ENCODE results near the gene POFUT1. TPM values are rescaled to one million over a fixed set of nuclear protein-coding genes. Genes with fewer than 3 reads are reported as not detected.
"Not testable (repeated sequence)": the region's sequence is repeated elsewhere in the genome, so short reads cannot be mapped to it uniquely, and the experiment has no call there.

Gene POFUT1
- total RNA-seq, 1 donor: 50.1 TPM

DNA sequence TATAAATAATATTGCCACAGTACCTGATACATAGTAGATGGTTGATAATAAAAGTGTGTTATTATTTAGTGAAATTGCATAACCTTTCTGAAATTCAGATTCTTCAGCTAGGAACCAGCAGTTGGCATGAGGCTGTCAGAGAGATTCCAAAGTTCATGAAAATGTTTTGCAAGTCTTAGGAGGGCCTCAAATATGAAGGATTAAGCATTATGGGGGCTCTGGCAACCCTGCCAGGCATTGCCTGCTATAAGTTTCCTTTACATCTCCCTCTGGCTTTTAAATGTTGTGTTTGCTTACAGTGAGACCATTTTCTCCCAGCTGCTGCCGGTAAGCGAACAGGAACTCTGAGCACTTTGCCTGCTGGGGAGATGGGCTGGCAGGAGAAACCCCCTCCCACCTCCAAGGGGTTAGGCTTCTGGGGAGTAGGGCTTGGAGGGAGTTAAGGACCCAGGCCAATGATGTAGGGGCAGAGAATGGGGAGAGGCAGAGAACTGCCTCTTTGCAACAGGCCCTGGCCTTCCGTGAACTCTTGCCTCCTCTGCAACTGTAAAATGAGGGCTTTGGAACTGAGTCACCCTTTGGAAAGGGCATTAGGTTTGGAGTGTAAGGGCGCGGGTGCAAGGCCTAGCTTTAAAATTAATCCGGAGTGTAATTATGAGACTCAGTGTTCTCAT is 36.6 kb downstream of the POFUT1 start:
- H3K4me3 ChIP-seq (ENCODE audit: low read depth, low read length): no peak overlapping the region
- peak; percentile 15 for DNase-seq (ENCODE audit: low read depth)
- TF ChIP-seq, protein P1, sequence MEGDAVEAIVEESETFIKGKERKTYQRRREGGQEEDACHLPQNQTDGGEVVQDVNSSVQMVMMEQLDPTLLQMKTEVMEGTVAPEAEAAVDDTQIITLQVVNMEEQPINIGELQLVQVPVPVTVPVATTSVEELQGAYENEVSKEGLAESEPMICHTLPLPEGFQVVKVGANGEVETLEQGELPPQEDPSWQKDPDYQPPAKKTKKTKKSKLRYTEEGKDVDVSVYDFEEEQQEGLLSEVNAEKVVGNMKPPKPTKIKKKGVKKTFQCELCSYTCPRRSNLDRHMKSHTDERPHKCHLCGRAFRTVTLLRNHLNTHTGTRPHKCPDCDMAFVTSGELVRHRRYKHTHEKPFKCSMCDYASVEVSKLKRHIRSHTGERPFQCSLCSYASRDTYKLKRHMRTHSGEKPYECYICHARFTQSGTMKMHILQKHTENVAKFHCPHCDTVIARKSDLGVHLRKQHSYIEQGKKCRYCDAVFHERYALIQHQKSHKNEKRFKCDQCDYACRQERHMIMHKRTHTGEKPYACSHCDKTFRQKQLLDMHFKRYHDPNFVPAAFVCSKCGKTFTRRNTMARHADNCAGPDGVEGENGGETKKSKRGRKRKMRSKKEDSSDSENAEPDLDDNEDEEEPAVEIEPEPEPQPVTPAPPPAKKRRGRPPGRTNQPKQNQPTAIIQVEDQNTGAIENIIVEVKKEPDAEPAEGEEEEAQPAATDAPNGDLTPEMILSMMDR (IDR thresholded peaks at IDR 0.05; ENCODE audit: insufficient read depth, low read depth, low read length): no peak

DNA sequence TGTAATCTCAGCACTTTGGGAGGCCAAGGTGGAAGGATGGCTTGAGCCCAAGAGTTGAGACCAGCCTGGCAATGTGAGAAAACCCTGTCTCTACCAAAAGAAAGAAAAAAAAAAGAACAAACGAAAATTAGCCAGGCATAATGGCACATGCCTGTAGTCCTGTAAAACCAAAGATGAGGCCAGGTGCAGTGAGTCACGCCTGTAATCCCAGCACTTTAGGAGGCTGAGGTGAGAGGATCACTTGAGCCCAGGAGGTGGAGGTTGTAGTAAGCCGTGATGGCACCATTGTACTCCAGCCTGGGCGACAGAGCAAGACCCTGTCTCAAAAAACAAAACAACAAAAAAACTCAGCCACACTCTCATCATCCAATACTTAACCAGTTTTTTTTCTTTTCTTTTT is 37.3 kb downstream of the POFUT1 start:
- TF ChIP-seq, protein P1 (IDR thresholded peaks at IDR 0.05; ENCODE audit: insufficient read depth, low read depth, low read length): no peak

DNA sequence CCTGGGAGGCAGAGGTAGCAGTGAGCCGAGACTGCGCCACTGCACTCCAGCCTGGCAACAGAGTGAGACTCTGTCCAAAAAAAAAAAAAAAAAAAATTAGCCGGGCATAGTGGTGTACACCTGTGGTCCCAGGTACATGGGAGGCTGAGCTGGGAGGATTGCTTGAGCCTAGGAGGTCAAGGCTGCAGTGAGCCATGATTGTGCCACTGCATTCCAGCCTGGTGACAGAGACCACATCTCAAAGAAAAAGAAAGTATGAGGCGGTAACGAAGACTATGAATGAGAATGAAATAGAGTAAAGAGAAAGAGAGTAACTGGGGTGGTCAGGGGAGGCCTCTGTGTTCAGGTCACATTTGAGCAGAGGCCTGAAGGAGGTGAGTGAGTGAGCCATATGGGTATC is 38.5 kb downstream of the POFUT1 start:
- not testable (repeated sequence) for H3K4me3 ChIP-seq (ENCODE audit: low read depth, low read length); DNase-seq (ENCODE audit: low read depth)

More for the DNA sequence above, 37.3 kb downstream of the POFUT1 start:
- no peak overlapping the region for H3K4me3 ChIP-seq (ENCODE audit: low read depth, low read length)
- DNase-seq (ENCODE audit: low read depth): no peak

DNA sequence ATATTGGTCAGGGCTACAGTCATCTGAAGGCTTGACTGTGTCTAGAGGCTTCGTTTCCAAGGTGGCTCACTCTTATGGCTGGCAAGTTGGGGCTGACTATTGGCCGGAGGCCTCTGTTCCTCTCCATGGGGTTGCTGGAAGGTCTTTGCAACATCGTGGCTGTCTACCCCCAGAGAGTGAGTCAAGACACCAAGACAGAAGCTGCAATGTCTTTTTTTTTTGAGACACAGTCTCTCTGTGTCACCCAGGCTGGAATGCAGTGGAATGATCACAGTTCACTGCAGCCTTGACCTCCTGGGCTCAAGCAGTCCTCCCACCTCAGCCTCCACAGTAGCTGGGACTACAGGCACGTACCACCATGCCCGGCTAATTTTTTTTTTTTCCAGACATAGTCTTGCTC is 40.4 kb downstream of the POFUT1 start:
- TF ChIP-seq, protein P1 (IDR thresholded peaks at IDR 0.05; ENCODE audit: insufficient read depth, low read depth, low read length): no peak
- DNase-seq (ENCODE audit: low read depth): no peak
- no peak overlapping the region for H3K4me3 ChIP-seq (ENCODE audit: low read depth, low read length)

DNA sequence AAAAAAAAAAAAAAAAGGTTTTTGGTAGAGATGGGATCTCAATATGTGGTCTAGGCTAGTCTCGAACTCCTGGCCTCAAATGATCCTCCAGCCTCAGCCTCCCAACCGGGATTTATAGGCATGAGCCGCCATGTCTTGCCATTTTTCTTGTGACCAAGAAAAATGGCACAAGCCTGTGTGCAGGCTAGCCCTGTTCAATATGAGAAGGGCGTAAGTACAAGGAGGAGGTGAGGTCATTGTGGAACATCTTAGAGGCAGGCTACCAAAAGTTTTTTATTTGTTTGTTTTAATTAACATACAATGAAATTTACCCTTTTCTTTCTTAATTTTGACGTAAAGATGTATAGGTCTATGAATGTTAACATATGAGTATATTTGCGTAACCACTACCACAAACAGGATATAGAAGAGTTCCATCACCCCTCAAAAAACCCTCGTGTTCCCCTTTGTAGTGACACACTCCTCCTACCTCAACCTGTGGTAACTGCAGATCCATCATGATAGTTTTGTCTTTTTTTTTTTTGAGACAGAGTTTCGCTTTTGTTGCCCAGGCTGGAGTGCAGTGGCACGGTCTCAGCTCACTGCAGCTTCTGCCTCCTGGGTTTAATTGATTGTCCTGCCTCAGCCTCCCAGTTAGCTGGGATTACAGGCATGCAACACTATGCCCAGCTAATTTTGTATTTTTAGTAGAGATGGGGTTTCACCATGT is 41.5 kb downstream of the POFUT1 start:
- H3K4me3 ChIP-seq (ENCODE audit: low read depth, low read length): no peak overlapping the region
- no peak for DNase-seq (ENCODE audit: low read depth)
- TF ChIP-seq, protein P1 (IDR thresholded peaks at IDR 0.05; ENCODE audit: insufficient read depth, low read depth, low read length): no peak

DNA sequence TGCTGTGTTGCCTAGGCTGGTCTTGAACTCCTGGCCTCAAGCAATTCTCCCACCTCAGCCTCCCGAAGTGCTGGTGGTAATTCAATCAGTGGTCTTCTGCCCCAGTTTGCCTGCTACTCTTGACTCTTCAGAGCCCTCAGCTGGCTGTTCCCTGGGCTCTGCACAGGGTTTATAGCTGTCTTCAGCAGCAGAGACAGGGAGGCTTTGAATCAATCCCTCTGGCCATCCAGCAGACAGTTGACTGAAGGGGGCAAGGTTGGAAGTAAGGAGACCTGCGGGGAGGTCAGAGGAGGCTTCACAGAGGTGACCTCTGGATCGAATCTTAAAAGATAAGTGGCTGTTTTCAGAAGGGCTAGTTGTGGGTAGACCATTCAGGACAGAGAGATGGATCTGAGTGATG is 43.8 kb downstream of the POFUT1 start:
- no peak for DNase-seq (ENCODE audit: low read depth)
- TF ChIP-seq, protein P1 (IDR thresholded peaks at IDR 0.05; ENCODE audit: insufficient read depth, low read depth, low read length): no peak
- H3K4me3 ChIP-seq (ENCODE audit: low read depth, low read length): no peak overlapping the region

DNA sequence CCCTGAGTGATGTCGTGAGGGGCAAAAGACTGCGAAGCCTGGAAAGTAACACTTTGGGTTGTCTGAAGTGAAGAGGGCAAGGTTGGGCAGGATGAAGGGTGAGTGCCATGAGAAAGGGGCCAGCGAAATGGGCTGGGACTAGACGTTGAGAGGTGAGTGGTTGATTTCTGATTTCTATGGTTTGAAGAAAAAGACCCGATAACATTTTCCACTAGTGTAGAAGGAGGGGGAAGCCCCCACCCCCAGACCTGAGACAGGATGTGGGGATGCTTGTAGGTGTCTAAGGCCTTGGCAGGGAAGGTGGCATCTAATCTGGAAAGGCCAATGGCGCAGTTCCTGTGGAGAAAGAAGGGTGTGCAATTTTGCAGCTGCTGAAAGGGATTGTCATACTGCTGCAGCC is 44.5 kb downstream of the POFUT1 start:
- H3K4me3 ChIP-seq (ENCODE audit: low read depth, low read length): no peak overlapping the region
- DNase-seq (ENCODE audit: low read depth): no peak
- TF ChIP-seq, protein P1 (IDR thresholded peaks at IDR 0.05; ENCODE audit: insufficient read depth, low read depth, low read length): no peak

DNA sequence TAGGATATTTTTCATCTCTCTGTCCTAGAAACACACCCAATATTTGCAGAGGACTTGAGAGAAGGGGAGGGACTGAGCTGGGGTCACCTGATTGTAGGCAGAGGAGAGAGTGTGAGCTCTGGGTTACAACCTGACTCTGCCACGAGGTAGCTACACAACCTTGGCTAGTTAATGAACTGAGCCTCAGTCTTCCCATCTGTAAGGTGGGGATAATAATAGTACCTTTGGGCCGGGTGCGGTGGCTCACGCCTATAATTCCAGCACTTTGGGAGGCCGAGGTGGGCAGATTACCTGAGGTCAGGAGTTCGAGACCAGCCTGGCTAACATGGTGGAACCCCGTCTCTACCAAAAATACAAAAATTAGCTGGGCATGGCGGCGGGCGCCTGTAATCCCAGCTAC is 53.3 kb downstream of the POFUT1 start:
- not testable (repeated sequence) for DNase-seq (ENCODE audit: low read depth); H3K4me3 ChIP-seq (ENCODE audit: low read depth, low read length)

All from fibroblast of villous mesenchyme (primary cell).